ENCODE measurements around the gene RELT.

The RELT gene

GRCh38 chr11:73393479-73394415, 17.5 kb downstream of the RELT start:
- Histone ChIP-seq H3K4me2 (ENCODE audit: low read length) (no peak overlapping the region), H3K4me3 (ENCODE audit: low read length) (no peak overlapping the region), H4K20me1 (ENCODE audit: control insufficient read depth, insufficient read depth, low read depth, low read length) (no peaks in the 10 kb centered on the region), H3K9me3 (ENCODE audit: control insufficient read depth, insufficient read depth, low read length) (no peaks in the 10 kb centered on the region), H3K27ac (ENCODE audit: low read depth, low read length) (no peak overlapping the region), H3K9me2 (replicated peaks; ENCODE audit: control insufficient read depth, low read length) (no peaks in the 10 kb centered on the region), H3K36me3 (ENCODE audit: control insufficient read depth, low read length) (peaks cover 93% of the 10 kb centered on the region), H3K4me1 (ENCODE audit: control insufficient read depth, low read length) (peaks cover 1% of the 10 kb centered on the region), H3K79me2 (ENCODE audit: control insufficient read depth, low read length) (peaks cover 14% of the 10 kb centered on the region), H3F3A (ENCODE audit: control insufficient read depth, insufficient read depth) (no peaks in the 10 kb centered on the region), H3K27me3 (ENCODE audit: control insufficient read depth, low read length) (no peaks in the 10 kb centered on the region)
- TF ChIP-seq EZH2phosphoT487 (IDR thresholded peaks at IDR 0.05; ENCODE audit: borderline replicate concordance, low read length) (no peak), CTCF (IDR thresholded peaks at IDR 0.05; ENCODE audit: low read depth, low read length, poor library complexity, severe bottlenecking) (peak; percentile 84)

GRCh38 chr11:73394416-73395296, 18.5 kb downstream of the RELT start:
- H3K27ac ChIP-seq (ENCODE audit: low read depth, low read length) = no peak overlapping the region
- no peaks in the 10 kb centered on the region for H3K27me3 ChIP-seq (ENCODE audit: control insufficient read depth, low read length)
- peaks cover 5% of the 10 kb centered on the region for H3K79me2 ChIP-seq (ENCODE audit: control insufficient read depth, low read length)
- peaks cover 91% of the 10 kb centered on the region for H3K36me3 ChIP-seq (ENCODE audit: control insufficient read depth, low read length)
- H3K9me3 ChIP-seq (ENCODE audit: control insufficient read depth, insufficient read depth, low read length) = no peaks in the 10 kb centered on the region
- no peaks in the 10 kb centered on the region for H3K9me2 ChIP-seq (replicated peaks; ENCODE audit: control insufficient read depth, low read length)
- no peak overlapping the region for H3K4me3 ChIP-seq (ENCODE audit: low read length)
- H3K4me2 ChIP-seq (ENCODE audit: low read length) = no peak overlapping the region
- no peaks in the 10 kb centered on the region for H4K20me1 ChIP-seq (ENCODE audit: control insufficient read depth, insufficient read depth, low read depth, low read length)
- no peak for TF ChIP-seq EZH2phosphoT487 (IDR thresholded peaks at IDR 0.05; ENCODE audit: borderline replicate concordance, low read length)
- no peak for TF ChIP-seq CTCF (IDR thresholded peaks at IDR 0.05; ENCODE audit: low read depth, low read length, poor library complexity, severe bottlenecking)
- H3F3A ChIP-seq (ENCODE audit: control insufficient read depth, insufficient read depth) = peaks cover 4% of the 10 kb centered on the region; the same call in 1 of the 2 replicates
- no peaks in the 10 kb centered on the region for H3K4me1 ChIP-seq (ENCODE audit: control insufficient read depth, low read length)

DNA sequence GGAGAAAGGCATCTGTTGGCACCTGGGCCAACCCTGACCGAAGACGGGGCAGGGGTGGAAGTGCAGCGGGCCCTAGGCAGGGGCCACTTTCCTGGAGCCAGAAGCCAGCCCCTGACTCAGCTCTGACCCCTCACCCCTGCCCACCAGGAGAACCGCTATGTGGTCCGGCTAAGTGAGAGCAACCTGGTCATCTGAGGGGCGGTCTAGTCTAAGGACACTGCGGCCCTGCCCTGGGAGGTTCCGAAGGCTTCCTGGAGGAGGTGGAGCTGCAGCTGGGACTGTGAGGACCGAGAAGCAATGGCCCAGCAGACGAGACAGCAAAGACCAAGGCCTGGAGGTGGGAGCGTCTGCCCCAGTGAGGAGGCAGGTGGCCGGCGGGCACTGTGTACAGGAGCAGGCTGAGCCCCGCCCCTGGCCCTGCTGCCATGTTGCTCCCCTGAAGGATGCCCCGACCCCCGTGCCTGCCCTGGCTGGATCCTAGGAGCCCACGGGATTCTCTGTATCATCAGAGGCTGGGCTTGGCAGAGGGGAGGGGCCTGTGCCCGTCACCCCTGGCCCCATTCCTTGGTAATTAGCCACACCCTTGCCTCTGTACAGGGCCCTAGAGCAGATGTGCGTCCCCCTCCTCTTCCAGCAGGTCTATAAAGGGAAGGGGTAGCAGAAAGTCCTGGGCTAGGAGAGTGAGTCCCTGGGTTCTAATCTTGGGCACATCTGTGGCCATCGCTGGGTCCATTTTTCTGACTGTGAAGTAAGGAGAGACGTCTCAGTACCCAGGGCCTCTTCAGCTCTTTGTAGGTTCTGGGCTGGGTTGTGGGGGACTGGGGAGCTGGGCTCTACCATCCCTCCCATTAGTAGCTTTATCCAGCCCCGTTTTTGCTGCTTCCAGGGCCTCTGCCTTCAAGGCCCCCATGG, 19.4 kb downstream of the RELT start:
- no peak for TF ChIP-seq CTCF (IDR thresholded peaks at IDR 0.05; ENCODE audit: low read depth, low read length, poor library complexity, severe bottlenecking)
- no peak for TF ChIP-seq EZH2phosphoT487 (IDR thresholded peaks at IDR 0.05; ENCODE audit: borderline replicate concordance, low read length)
- Histone ChIP-seq H3K36me3 (ENCODE audit: control insufficient read depth, low read length) (peaks cover 83% of the 10 kb centered on the region), H3K9me3 (ENCODE audit: control insufficient read depth, insufficient read depth, low read length) (no peaks in the 10 kb centered on the region)

More for the DNA sequence above, 19.4 kb downstream of the RELT start:
- Histone ChIP-seq H3K79me2 (ENCODE audit: control insufficient read depth, low read length) (no peaks in the 10 kb centered on the region), H3K4me1 (ENCODE audit: control insufficient read depth, low read length) (no peaks in the 10 kb centered on the region), H4K20me1 (ENCODE audit: control insufficient read depth, insufficient read depth, low read depth, low read length) (no peaks in the 10 kb centered on the region), H3K27ac (ENCODE audit: low read depth, low read length) (no peak overlapping the region), H3K4me3 (ENCODE audit: low read length) (no peak overlapping the region), H3F3A (ENCODE audit: control insufficient read depth, insufficient read depth) (peaks cover 4% of the 10 kb centered on the region; the same call in 1 of the 2 replicates), H3K27me3 (ENCODE audit: control insufficient read depth, low read length) (no peaks in the 10 kb centered on the region), H3K4me2 (ENCODE audit: low read length) (no peak overlapping the region), H3K9me2 (replicated peaks; ENCODE audit: control insufficient read depth, low read length) (no peaks in the 10 kb centered on the region)

All from DOHH2 (cell line).